ENCODE measurements around the gene SAG.

DNA sequence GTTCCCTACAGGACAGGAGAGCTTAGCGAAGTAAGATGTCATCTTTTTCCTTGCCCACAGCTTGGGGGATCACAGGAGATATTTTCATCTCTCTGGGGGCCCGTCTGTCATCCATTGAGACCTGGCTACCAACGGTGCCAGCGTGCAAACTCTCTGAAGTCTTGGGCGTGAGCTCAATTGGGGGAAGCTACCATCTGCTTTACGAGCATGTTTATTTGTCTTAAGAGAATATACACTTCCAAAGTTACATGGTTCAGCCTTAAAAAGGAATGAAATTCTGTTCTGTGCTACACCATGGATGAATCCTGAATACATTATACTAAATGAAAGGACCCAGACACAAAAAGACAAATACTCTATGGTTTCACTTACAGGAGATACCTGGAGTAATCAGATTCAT, 13.6 kb downstream of the SAG start:
- TF ChIP-seq, protein P1, sequence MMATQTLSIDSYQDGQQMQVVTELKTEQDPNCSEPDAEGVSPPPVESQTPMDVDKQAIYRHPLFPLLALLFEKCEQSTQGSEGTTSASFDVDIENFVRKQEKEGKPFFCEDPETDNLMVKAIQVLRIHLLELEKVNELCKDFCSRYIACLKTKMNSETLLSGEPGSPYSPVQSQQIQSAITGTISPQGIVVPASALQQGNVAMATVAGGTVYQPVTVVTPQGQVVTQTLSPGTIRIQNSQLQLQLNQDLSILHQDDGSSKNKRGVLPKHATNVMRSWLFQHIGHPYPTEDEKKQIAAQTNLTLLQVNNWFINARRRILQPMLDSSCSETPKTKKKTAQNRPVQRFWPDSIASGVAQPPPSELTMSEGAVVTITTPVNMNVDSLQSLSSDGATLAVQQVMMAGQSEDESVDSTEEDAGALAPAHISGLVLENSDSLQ (IDR thresholded peaks at IDR 0.05), result no peak
- TF ChIP-seq, protein P2, sequence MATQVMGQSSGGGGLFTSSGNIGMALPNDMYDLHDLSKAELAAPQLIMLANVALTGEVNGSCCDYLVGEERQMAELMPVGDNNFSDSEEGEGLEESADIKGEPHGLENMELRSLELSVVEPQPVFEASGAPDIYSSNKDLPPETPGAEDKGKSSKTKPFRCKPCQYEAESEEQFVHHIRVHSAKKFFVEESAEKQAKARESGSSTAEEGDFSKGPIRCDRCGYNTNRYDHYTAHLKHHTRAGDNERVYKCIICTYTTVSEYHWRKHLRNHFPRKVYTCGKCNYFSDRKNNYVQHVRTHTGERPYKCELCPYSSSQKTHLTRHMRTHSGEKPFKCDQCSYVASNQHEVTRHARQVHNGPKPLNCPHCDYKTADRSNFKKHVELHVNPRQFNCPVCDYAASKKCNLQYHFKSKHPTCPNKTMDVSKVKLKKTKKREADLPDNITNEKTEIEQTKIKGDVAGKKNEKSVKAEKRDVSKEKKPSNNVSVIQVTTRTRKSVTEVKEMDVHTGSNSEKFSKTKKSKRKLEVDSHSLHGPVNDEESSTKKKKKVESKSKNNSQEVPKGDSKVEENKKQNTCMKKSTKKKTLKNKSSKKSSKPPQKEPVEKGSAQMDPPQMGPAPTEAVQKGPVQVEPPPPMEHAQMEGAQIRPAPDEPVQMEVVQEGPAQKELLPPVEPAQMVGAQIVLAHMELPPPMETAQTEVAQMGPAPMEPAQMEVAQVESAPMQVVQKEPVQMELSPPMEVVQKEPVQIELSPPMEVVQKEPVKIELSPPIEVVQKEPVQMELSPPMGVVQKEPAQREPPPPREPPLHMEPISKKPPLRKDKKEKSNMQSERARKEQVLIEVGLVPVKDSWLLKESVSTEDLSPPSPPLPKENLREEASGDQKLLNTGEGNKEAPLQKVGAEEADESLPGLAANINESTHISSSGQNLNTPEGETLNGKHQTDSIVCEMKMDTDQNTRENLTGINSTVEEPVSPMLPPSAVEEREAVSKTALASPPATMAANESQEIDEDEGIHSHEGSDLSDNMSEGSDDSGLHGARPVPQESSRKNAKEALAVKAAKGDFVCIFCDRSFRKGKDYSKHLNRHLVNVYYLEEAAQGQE (IDR thresholded peaks at IDR 0.05; ENCODE audit: borderline replicate concordance), result no peak
- TF ChIP-seq, protein P2 (CRISPR knock-in tag; IDR thresholded peaks at IDR 0.05; ENCODE audit: low read depth), result no peak
- TF ChIP-seq EGR1 (conservative IDR thresholded peaks at IDR 0.05) (no peak), EP300 (IDR thresholded peaks at IDR 0.05; ENCODE audit: low read length) (no peak)
